Measurements from ENCODE around the gene SKIDA1.

DNA sequence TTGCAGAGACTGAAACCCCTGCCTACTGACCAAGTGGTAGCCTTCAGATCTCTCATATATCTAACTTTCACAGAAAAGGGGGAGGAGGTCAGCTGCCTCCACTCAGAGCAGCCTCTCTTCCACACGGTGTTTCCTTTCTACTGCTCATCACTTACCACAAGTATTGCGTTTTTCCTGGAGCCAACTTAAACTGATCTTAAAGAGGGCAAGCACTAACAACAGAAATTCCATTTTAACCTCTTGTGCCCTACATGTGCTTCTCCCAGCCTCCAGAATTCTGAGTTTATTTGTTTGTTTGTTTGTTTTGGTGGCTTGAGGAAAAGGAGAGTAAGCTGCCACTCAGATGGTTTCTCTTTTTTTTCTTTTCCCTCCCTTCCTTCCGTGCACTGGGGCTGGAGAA is 19.1 kb downstream of the SKIDA1 start:
- TF ChIP-seq MAZ (IDR thresholded peaks at IDR 0.05; ENCODE audit: borderline replicate concordance, low read depth, low read length), result no peak
- TF ChIP-seq RAD21 (IDR thresholded peaks at IDR 0.05; ENCODE audit: low read length), result no peak
- TF ChIP-seq, protein P1, sequence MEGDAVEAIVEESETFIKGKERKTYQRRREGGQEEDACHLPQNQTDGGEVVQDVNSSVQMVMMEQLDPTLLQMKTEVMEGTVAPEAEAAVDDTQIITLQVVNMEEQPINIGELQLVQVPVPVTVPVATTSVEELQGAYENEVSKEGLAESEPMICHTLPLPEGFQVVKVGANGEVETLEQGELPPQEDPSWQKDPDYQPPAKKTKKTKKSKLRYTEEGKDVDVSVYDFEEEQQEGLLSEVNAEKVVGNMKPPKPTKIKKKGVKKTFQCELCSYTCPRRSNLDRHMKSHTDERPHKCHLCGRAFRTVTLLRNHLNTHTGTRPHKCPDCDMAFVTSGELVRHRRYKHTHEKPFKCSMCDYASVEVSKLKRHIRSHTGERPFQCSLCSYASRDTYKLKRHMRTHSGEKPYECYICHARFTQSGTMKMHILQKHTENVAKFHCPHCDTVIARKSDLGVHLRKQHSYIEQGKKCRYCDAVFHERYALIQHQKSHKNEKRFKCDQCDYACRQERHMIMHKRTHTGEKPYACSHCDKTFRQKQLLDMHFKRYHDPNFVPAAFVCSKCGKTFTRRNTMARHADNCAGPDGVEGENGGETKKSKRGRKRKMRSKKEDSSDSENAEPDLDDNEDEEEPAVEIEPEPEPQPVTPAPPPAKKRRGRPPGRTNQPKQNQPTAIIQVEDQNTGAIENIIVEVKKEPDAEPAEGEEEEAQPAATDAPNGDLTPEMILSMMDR (conservative IDR thresholded peaks at IDR 0.05; ENCODE audit: low read depth, low read length), result no peak
- TF ChIP-seq, protein P2, sequence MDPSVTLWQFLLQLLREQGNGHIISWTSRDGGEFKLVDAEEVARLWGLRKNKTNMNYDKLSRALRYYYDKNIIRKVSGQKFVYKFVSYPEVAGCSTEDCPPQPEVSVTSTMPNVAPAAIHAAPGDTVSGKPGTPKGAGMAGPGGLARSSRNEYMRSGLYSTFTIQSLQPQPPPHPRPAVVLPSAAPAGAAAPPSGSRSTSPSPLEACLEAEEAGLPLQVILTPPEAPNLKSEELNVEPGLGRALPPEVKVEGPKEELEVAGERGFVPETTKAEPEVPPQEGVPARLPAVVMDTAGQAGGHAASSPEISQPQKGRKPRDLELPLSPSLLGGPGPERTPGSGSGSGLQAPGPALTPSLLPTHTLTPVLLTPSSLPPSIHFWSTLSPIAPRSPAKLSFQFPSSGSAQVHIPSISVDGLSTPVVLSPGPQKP (IDR thresholded peaks at IDR 0.05; ENCODE audit: borderline replicate concordance, low read depth, low read length), result no peak
- no peak for TF ChIP-seq POLR2A (IDR thresholded peaks at IDR 0.05; ENCODE audit: low read depth, low read length)
- TF ChIP-seq RFX5 (IDR thresholded peaks at IDR 0.05; ENCODE audit: low read depth, low read length), result no peak
- TF ChIP-seq, protein P3, sequence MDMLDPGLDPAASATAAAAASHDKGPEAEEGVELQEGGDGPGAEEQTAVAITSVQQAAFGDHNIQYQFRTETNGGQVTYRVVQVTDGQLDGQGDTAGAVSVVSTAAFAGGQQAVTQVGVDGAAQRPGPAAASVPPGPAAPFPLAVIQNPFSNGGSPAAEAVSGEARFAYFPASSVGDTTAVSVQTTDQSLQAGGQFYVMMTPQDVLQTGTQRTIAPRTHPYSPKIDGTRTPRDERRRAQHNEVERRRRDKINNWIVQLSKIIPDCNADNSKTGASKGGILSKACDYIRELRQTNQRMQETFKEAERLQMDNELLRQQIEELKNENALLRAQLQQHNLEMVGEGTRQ (IDR thresholded peaks at IDR 0.05; ENCODE audit: low read depth, low read length), result no peak
- no peak for TF ChIP-seq SMC3 (IDR thresholded peaks at IDR 0.05; ENCODE audit: low read depth, low read length)
- no peak for TF ChIP-seq CEBPB (IDR thresholded peaks at IDR 0.05; ENCODE audit: low read depth, low read length)
